NCI-H2196 treated with DMSO at 0.1 percent for 48 hours (cell line): Measurements from ENCODE around the gene DBNDD1.
"Not testable (repeated sequence)": the region's sequence is repeated elsewhere in the genome, so short reads cannot be mapped to it uniquely, and the experiment has no call there.

Experiments used
- DNase-seq: peaks from one replicate; lab custom pipeline; 2025; ENCODE audit not compliant: unreplicated experiment; lab: John Stamatoyannopoulos, UW

The DBNDD1 gene

DNA sequence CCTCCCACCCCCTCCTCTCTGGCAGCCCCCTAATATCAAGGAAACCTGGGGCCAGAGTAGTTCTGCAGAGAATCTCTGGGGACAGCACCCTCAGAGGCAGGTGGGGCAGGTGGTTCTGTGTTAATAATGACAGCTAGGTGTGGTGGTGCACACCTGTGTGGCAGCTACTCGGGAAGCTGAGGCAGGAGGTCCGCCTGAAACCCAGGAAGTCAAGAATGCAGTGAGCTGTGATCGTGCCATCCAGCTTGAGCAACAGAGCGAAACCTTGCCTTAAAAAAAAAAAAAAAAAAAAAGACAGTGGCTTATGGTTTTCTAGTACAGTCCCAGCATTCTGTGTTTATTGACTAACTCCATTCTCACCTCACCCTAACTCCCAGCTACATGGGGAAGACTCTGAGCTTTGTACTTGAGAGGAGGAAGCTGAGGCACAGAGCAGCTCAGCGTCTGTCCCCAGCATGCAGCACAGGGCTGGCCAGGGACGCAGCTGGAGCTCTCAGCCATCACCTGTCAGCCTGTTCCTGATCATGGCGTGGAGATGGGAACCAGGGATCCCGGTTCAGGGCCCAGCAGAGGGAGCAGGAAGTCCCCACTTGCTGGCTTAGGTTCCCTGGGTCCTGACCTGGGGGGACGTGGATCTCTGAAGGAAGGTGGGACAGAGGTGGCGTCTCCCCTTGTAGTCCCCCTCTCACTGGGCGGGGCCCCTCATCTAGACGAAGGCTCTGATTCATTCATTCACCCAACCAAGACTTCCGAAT lies 6.1 kb downstream of the DBNDD1 start:
- no peak for DNase-seq

DNA sequence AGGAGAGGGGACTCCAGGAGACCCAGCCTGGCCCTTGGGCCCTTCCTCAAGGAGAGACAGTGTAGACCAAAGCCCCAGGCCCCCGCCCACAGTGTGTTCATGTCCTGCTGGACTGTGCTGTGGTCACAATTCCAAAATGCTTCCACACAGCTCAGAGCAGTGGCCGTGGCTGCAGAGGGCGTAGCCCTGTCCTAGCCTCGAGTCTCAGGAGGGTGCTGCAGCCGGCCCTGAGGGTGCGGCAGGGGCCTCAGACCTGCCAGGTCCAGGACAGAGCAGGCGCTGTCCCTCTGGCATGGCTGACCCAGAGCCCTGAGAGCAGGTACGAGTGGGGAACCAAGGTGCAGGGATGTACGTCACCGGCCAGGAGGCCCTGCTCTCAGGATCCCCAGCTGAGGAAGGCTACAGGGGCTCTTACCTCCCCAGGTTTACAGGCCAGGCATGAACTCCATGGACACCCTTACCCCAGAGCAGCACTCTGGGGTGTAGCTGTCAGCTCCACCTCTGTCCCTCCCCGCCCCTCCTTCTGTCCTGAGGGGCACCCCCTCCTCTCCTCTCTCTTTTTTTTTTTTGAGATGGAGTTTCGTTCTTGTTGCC lies 7.3 kb downstream of the DBNDD1 start:
- DNase-seq, result no peak

DNA sequence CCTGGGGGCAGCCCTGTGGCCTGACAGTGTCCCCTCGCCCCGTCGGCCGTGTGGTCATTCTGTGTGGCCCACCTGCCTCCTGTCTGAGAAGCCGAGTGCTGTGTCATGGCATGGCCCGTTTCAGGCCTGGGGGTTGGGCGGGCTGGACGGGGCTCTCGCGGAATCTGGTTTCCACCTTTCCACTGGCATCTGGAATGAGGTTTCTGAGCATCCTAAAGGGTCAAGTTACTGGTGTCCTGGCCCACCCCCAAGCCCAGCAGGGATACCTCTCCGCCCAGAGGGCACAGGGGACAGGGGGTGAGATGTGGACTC lies 7.8 kb downstream of the DBNDD1 start:
- DNase-seq, result no peak

DNA sequence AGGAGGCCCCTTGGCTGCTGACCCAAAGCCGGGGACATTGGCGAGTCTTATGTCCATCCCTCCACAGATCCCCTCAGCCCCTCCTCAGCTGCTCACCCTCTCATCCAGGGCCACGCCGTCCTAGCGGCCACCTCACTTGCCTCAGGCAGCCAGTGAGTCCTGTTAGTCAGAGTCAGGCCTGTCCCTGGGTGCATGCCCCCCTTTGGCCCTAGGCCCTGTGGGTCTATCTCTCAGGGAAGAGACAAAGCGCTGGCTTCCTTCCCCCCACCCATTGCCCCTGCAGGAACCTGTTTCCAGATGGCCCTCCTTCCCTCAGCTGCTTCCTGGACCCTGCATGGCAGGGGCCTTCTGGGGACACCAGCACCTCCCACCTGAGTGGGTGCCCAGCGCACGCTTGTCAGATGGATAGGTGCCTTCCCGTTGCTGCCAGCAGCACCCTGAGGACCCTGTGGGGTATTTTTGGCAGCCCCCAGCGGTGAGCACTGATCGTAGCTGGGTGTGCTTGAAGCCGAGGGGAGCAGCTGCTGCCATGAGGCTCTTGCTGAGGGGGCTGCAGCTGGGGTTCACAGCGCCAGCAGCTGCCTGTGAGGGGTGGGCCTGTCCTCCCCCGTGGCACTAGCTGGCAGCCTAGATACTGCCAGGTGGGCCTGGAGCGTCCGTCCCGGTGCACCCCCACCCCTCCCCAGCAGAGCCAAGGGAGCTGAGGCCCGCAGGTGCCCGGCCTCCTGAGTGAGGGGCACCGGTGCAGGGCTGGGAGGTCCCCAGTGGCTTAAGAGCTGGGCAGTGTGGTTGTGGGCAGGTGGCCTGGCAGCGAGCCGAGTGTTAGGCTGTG lies 8.4 kb downstream of the DBNDD1 start:
- DNase-seq, result no peak

DNA sequence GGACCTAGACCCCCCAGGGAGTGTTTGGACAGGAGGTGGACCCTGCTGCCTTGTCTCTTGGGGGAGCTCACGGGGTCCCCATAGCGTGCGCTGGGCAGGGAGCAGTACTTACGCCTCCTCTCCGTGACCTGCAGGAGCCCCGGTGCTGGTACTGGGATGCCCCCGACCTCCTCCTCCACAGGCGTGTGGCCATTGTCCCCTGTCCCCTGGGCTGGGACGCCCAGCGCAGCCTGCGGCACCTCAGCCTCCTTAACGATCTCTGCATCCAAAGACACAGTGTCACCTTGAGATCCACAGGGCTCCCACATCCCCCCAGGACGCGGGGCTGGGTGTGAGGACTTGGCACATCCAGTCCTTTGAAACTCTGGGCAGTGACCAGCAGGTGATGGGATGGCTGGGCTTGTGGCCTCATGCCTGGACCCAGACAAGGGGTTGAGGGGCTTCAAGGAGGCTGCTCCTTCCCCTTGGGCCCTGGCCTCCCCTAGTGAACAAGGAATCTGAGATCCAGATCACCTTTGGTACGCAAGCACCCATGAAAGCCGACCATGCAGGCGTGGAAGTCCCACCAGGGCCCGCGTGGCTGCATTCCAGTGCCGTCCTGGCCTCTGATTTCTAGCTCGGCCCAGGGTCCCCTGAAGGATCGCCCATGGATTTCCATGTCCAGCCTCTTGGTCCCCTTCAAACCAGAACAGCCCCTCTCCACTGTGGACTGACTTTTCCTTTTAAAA lies 9.9 kb downstream of the DBNDD1 start:
- DNase-seq, result no peak

DNA sequence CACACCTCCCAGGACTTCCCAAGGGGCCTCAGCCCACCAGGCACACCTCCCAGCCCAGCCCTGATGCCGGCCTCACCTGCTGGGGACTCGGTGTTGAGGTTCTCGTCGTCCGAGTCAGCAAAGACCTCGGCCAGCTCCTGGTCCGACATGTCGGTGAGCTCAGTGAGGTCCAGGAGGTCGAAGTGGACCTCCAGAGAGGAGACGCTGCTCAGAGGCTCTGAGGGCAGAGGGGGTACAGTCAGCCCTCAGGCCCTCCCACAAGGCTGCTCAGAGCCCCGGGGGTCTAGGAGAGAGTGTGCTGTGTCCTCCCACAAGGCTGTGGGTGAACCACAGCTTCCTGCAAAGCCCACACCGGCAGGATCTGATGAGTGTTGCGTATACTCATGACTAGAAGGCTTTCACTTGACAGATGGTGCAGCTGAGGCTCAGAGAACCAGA lies 10.5 kb downstream of the DBNDD1 start:
- DNase-seq, result no peak

DNA sequence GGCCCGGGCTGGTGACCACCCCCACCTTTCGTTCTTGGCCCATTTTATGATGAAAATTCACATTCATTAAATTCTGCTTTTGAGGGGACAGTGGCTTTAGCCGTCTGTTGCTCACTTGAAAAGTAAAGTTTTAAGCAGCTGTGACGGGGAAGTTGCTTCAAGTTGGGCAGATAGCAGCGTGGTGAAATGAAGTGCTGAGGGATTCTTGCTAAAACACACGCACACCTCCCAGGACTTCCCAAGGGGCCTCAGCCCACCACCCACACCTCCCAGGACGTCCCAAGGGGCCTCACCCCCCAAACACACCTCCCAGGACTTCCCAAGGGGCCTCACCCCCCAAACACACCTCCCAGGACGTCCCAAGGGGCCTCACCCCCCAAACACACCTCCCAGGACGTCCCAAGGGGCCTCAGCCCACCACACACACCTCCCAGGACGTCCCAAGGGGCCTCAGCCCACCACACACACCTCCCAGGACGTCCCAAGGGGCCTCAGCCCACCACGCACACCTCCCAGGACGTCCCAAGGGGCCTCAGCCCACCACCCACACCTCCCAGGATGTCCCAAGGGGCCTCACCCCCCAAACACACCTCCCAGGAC lies 11.5 kb downstream of the DBNDD1 start:
- DNase-seq, result not testable (repeated sequence)

DNA sequence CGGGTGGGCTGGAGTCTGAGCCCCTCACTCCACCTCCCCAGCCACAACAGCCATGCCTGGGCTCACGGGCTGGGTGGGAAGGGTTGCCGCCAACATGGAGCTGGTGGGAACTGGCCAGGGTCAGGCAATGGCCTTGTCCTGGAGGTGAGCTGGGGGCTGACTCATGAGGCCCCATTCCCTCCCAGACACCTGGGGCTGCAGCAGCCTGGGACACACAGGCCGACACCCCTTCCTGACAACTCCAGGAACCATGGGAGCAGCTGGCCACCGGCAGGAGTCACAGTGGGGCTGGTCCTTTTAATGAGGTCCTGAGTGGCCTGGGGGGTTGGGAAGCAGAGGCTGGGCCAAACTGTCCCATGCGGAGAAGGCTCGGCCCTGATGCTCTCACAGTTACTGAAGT lies 12.2 kb downstream of the DBNDD1 start:
- DNase-seq, result no peak

DNA sequence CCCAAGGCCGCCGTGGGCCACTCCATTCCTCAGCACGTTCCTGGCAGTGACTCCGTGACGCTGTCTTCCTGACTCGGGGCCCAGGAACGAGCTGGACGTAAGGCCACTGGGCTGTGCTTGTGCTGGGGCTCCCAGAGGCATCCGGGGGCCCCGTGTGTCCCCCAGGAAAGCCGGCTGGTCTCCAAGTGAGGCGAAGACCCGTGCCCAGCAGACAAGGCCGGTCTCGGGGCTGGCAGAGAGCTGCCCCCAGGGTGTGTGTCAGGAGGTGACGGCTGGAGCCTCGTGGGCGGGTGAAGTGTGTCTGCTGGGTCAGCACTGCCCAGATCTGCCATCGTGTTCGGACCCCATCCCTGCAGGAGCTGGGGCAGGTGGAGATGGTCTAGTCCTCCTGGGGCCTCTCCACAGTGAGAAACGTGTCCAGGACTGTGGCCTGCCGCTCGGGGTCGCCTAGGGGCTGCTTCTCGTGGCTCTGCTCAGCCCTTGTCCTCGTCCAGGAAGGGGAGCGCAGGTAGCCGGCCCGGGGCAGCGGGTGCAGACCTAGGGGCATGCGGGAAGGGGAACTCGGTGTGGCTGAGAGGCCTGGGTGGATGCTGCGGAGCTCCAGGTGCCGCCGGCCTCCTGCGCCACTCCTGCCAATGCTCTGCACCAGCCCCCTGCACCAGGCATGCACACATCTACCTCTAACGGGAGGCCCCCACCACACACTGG lies 13.1 kb downstream of the DBNDD1 start:
- DNase-seq, result no peak

DNA sequence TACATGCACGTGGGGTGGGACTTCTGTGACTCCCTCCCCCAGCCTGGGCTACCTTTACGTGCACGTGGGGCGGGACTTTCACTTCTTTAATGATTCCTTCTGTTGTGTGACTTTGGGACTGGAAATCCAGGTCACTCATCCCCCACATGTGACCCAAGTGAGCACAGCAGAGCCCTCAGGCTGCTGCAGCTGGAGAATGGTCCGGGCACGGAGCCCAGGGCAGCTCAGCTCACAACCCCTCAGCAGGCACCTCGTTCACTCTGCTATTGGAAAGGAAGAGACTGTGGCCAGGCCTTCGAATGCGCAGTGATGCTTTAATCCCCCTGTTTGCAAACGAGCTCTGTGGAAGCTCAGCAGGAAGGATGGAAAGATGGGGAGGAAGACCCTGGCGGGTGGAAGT lies 14.7 kb downstream of the DBNDD1 start:
- DNase-seq, result no peak

DNA sequence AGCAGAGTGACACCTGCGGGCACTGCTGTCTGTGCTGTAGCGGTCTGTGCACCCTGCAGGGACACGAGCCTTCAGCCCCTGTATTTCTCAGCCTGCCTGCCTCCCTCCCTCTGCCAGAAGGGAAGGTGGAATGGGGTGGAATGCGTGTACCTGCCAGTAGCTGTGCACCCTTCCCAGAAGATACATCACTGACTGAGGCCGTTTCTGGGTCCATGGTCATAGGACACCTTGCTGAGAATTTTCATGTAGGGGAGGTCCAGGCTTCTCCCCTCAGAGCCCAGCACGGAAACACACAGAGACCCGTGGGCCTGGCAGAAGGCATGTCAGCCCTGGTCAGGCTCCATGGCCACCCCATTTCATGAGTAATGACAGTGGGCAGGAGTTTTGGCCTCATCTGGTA lies 16.5 kb downstream of the DBNDD1 start:
- no peak for DNase-seq

DNA sequence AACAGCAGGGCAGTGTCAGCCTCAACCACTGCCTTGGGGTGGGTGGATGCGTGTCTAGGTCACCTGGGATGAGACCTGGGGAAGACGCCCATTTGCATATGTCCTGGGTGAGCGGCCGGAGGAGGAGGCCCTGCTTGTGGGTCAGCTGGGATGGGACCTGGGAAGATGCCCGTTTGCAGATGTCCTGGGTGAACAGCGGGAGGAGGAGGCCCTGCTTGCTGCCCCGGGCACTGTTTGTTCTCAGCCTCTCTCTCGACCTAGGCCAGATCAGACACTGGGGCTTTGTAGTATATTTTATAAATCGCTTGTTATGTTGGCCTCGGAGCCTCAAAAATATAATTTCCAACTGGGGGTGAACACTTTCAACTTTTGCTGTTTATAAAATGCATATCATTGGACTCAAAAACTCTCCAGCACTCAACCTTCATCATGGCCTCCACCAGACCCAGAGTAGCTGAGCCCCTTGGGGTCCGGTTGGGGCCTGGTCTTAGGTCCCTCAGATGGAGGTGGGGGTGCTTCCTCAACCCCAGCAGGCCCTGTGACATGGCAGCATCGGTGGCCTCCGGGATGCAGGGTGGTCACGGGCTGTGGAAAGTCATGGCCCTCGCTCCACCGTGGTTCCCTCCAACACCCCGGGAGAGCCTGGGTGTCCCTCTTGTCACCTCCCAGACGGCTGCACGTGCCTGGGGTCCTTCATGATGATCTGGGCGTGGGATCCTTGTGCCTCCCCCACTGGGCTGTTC lies 17.3 kb downstream of the DBNDD1 start:
- no peak for DNase-seq

DNA sequence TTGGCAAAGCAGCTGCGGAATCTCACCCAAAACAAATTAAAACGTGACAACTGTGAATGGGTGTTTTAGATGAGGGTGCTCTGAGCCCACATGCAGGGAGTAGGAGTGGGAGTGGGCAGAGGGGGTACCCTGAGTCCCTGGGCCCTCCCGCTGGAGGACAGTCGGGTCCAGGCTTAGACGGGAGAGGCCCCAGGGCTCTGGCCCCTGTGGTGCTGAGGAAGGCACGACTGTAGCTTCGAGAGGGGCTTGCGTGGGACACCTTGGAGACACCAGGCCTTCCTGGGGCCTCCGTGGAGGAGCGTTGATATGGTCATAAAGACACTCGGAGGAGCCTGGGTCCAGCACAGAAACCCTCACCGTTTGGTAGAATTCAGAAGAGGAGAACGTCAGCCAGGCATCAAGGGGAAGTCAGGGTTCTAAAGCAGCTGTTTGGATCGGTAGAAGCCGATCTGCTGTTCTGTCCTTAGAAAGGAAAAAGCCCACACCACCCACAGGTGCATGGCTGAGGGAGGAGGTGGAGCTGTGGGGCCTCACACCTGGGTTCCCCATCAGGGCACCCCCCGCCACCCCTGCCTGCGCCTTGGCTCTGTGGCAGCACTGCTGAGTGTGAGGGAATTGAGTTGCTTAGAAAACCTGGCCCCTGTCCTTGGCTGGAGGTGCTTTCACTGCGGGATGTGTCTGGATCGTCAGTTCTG lies 18.4 kb downstream of the DBNDD1 start:
- DNase-seq, result no peak

DNA sequence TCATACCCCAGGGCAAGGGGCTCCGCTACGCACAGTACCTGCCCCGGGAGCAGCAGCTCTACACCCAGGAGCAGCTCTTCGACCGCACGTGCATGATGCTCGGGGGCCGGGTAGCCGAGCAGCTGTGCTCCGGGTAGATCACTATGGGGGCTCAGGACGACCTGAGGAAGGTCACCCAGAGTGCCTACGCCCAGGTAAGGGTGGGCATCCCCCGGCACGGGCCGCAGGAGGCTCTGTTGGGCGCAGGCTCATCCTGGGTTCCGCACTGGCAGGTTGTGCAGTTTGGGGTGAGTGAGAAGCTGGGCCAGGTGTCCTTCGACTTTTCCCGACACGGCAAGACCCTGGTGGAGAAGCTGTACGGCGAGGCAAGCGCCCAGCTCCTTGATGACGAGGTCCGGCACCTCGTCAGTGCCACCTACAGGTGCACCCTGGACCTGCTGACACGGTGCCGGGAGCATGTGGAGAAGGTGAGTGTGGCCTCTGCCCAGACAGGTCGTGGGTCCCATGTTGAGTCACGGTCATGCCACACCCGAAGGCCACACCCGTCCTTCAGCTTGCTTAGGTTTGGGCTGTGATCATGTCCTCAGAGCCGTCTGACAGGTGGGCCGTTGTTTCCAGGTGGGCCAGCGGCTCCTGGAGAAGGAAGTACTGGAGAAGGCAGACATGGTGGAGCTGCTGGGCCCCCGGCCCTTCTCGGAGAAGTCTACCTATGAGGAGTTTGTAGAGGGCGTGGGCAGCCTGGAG lies 19.3 kb downstream of the DBNDD1 start:
- no peak for DNase-seq

DNA sequence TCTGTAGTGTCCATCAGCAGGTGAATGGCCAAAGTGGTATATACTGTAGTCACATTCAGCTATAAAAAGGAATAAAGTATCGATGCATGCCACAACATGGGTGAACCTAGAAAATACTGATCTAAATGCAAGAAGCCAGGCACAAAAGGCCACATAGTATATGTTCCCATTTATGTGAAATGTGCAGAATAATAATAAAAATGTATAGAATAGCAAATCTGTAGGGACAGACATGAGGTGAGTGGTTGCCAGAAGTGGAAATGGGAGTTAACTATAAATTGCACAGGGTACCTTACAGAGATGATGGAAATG lies 23.1 kb downstream of the DBNDD1 start:
- no peak for DNase-seq

DNA sequence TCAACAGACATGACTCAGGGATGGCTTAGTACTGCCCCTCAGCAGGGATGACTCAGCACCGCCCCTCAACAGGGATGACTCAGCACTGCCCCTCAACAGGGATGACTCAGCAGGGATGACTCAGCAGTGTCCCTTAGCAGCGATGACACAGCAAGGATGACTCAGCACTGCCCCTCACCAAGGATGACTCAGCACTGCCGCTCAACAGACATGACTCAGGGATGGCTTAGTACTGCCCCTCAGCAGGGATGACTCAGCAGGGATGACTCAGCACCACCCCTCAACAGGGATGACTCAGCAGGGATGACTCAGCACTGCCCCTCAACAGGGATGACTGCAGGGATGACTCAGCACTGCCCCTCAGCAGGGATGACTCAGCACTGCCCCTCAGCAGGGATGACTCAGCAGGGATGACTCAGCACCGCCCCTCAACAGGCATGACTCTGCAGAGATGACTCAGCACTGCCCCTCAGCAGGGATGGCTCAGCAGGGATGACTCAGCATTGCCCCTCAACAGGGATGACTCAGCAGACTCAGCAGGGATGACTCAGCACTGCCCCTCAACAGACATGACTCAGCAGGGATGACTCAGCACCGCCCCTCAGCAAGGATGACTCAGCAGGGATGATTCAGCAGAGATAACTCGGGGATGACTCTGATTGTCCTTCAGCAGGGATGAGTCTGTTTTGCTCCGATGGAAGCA lies 23.6 kb downstream of the DBNDD1 start:
- DNase-seq, result not testable (repeated sequence)

DNA sequence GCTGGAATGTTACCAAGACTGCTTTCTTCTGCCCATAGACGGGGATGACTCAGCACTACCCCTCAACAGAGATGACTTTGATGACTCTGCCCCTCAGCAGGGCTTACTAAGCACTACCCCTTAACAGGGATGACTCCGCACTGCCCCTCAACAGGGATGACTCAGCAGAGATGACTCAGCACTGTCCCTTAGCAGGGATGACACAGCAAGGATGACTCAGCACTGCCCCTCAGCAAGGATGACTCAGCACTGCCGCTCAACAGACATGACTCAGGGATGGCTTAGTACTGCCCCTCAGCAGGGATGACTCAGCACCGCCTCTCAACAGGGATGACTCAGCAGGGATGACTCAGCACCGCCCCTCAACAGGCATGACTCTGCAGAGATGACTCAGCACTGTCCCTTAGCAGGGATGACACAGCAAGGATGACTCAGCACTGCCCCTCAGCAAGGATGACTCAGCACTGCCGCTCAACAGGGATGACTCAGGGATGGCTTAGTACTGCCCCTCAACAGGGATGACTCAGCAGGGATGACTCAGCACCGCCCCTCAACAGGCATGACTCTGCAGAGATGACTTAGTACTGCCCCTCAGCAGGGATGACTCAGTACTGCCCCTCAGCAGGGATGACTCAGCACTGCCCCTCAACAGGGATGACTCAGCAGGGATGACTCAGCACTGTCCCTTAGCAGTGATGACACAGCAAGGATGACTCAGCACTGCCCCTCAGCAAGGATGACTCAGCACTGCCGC lies 24.4 kb downstream of the DBNDD1 start:
- DNase-seq, result peak; percentile 12

DNA sequence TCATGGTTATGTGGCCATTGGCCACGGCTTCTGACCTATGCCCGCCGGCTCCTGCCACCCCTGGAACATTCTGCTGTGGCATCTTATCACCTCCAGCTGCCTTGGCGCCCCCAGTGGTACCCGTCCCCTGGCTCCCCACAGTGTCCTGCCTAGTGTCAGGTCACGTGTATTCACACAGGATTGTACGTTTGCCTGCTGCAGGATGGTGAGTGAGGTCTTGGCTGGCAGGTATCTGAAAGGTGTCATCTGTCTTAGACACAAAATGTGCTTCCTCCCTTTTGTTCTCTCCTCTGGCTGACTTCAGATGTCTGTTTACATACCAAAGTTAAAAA lies 24.9 kb downstream of the DBNDD1 start:
- no peak for DNase-seq
